NCI-H226 (cell line): ENCODE data around the gene TXLNB.
"Not testable (repeated sequence)": the region's sequence is repeated elsewhere in the genome, so short reads cannot be mapped to it uniquely, and the experiment has no call there.

Source experiments
- DNase-seq: peaks from one replicate; pipeline ENCODE4 v3.0.0-alpha.2; 2015

The TXLNB gene

GRCh38 chr6:139230391-139230840 is 61.4 kb downstream of the TXLNB start:
- DNase-seq = no peak

- DNase-seq = not testable (repeated sequence)
Observed at GRCh38 chr6:139228387-139228786, 63.4 kb downstream of the TXLNB start.

- DNase-seq = no peak
Observed at GRCh38 chr6:139219746-139220145, 72.1 kb downstream of the TXLNB start.

GRCh38 chr6:139219271-139219729 is 72.5 kb downstream of the TXLNB start:
- DNase-seq = peak; percentile 31

GRCh38 chr6:139212460-139212859 is 79.3 kb downstream of the TXLNB start:
- DNase-seq = not testable (repeated sequence)

- not testable (repeated sequence) for DNase-seq
Observed at GRCh38 chr6:139210766-139211165, 81.0 kb downstream of the TXLNB start.

GRCh38 chr6:139205843-139206242 is 86.0 kb downstream of the TXLNB start:
- no peak for DNase-seq

GRCh38 chr6:139204978-139205377 is 86.8 kb downstream of the TXLNB start:
- DNase-seq = no peak

GRCh38 chr6:139201378-139201777 is 90.4 kb downstream of the TXLNB start:
- DNase-seq = no peak

GRCh38 chr6:139198529-139199288 is 93.1 kb downstream of the TXLNB start:
- DNase-seq = no peak

GRCh38 chr6:139194740-139195139 is 97.1 kb downstream of the TXLNB start:
- DNase-seq = no peak
